Progenitor cell of endocrine pancreas (in vitro differentiated cells): ENCODE data around the gene ZNF256. TPM values are rescaled to one million over a fixed set of nuclear protein-coding genes. Genes with fewer than 3 reads are reported as not detected.

Experiments used
- DNase-seq: peaks from one replicate; pipeline ENCODE4 v3.0.0; 2021; ENCODE audit warnings: low spot score; ENCODE audit not compliant: unreplicated experiment
- H3K27ac Mint-ChIP-seq: 2 replicates; pipeline ENCODE4 v1.8.0; 2021; ENCODE audit warnings: mild to moderate bottlenecking, moderate library complexity, mixed read lengths
- H3K27me3 Mint-ChIP-seq: 2 replicates; pipeline ENCODE4 v1.8.0; 2021; ENCODE audit warnings: mixed read lengths
- H3K36me3 Mint-ChIP-seq: 2 replicates; pipeline ENCODE4 v1.8.0; 2022; ENCODE audit warnings: mixed read lengths; ENCODE audit not compliant: insufficient read depth
- H3K4me1 Mint-ChIP-seq: 2 replicates; pipeline ENCODE4 v1.8.0; 2021; ENCODE audit warnings: low read depth, mixed read lengths
- H3K4me3 Mint-ChIP-seq: 2 replicates; pipeline ENCODE4 v1.8.0; 2021; ENCODE audit warnings: low read depth, mild to moderate bottlenecking, moderate library complexity, mixed read lengths
- H3K9me3 Mint-ChIP-seq: 2 replicates; pipeline ENCODE4 v1.8.0; 2021; ENCODE audit warnings: low read depth, mixed read lengths
- long read RNA-seq: library from polyadenylated mRNA; unstranded; transcript quantifications from one replicate; pipeline ENCODE4 v2.0.0, GENCODE V29; 2020
- total RNA-seq: library from RNA; stranded (reverse); gene quantifications from 2 replicates; pipeline ENCODE4 v1.2.1, GENCODE V29; 2021
- TF ChIP-seq, protein P1 (sequence below): fragments of 200-600 bp; sonication (generic); IDR thresholded peaks from one replicate; pipeline ENCODE4 v1.5.0; 2021; ENCODE audit warnings: antibody characterized with exemption, mild to moderate bottlenecking; ENCODE audit not compliant: unreplicated experiment

ZNF256 gene
- 7.3 and 7.5 TPM in 2 replicates for total RNA-seq
- long read RNA-seq, transcript ZNF256-201 (3 exons, 2,172 nt), result major isoform, 35 of 45 reads
- long read RNA-seq, transcript ZNF256-202 (2 exons, 1,958 nt), result minor isoform, 8 of 45 reads
- long read RNA-seq, partial matches to known transcripts, result 2 of 45 reads
- long read RNA-seq, other reads (novel, unspliced or antisense), result 0 of 45 reads

DNA sequence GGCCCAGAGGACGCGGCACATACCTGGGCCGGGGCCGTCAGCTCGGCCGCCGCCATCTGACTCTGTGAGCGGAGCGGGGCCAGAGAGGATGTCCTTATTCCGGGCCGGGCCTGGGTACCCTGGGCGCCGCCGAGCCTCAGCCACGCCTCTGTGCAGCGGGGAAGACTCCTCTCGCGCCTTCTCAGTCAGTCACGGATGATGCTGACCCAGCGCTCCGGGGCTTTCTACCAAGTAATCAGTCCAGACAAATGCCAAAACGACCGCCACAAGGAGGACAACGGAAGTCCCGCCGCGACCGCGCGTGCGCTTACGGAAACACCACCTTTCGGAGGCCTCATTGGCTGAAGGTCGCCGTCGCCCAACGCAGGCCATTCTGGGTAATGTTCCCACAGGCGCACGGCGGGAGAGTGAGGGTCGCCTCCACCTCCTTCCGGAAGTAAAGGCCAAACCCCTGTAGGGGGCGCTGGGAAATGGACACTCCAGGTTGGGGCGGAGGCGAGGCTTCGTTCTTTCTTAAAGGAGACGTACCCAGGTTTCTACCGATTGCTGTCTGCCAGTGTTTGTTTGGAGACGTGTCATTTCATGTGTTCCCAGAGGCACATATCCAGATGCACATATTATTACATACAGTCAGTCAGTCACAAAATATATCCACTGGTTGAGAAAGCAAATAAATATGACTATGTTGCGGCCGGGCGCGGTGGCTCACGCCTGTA is at the start of gene ZNF256:
Gene ZNF256 (minus strand): TSS at position 288 of the 716 bp plus-strand sequence. CDS start 232 bp downstream, at position 56.
- peak within 1 kb of the TSS; percentile 92 for H3K27ac Mint-ChIP-seq
- no peaks in the 10 kb centered on the region for H3K27me3 Mint-ChIP-seq
- peaks cover 40% of the 10 kb centered on the region for H3K9me3 Mint-ChIP-seq
- TF ChIP-seq, protein P1, sequence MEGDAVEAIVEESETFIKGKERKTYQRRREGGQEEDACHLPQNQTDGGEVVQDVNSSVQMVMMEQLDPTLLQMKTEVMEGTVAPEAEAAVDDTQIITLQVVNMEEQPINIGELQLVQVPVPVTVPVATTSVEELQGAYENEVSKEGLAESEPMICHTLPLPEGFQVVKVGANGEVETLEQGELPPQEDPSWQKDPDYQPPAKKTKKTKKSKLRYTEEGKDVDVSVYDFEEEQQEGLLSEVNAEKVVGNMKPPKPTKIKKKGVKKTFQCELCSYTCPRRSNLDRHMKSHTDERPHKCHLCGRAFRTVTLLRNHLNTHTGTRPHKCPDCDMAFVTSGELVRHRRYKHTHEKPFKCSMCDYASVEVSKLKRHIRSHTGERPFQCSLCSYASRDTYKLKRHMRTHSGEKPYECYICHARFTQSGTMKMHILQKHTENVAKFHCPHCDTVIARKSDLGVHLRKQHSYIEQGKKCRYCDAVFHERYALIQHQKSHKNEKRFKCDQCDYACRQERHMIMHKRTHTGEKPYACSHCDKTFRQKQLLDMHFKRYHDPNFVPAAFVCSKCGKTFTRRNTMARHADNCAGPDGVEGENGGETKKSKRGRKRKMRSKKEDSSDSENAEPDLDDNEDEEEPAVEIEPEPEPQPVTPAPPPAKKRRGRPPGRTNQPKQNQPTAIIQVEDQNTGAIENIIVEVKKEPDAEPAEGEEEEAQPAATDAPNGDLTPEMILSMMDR, result peak; percentile 68
- peak within 1 kb of the TSS; percentile 93 for H3K4me3 Mint-ChIP-seq
- peaks cover 7% of the 10 kb centered on the region for H3K4me1 Mint-ChIP-seq
- peaks cover 47% of the 10 kb centered on the region for H3K36me3 Mint-ChIP-seq
- peak; percentile 93 for DNase-seq

DNA sequence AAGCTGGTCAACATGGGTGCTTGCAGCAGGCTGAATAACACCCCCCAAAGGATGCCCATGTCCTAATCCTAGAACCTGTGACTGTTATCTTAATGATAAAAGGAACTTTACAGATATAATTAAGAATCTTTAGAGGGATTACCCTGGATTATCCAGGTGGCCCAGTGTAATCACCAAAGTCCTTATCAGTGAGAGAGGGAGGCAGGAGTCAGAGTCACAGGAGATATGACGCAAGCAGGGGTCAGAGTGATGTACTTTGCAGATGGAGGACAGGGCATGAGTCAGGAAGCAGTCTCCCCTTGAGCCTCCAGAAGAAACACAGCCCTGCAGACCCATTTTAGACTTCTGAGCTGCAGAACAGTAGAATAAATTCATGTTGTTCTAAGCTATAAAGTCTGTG is 45.3 kb upstream of the ZNF256 start:
- Mint-ChIP-seq H3K4me1 (no peaks in the 10 kb centered on the region), H3K9me3 (peaks cover 64% of the 10 kb centered on the region), H3K36me3 (peaks cover 87% of the 10 kb centered on the region), H3K27ac (no peak overlapping the region), H3K27me3 (no peaks in the 10 kb centered on the region), H3K4me3 (no peak overlapping the region)
- TF ChIP-seq, protein P1, result no peak
- DNase-seq, result no peak

DNA sequence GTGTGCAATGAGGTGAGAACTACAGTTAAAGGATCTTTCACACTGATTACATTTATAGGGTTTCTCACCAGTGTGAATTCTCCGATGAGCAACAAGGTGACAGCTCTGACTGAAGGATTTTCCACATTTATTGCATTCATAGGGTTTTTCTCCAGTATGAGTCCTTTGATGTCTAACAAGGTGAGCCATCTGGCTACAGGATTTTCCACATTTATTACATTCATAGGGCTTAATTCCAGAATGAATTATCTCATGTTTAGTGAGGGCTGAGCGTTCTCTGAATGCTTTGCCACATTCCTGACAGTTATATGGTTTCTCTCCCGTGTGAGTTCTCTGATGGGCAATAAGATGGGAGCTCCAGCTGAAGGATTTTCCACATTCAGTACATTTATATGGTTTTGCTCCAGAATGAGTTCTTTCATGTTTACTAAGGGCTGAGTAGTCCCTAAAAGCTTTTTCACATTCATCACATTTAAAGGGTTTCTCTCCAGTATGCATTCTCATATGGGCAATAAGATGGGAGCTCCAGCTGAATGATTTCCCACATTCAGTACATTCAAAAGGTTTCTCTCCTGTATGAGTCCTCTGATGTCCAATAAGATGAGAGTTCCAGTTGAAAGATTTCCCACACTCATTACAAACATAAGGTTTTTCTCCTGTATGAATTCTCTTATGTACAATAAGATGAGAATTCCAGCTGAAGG is 31.2 kb upstream of the ZNF256 start:
- H3K36me3 Mint-ChIP-seq, result peaks cover 96% of the 10 kb centered on the region
- H3K27ac Mint-ChIP-seq, result peak overlapping the region; percentile 74
- H3K9me3 Mint-ChIP-seq, result peaks cover 80% of the 10 kb centered on the region
- no peaks in the 10 kb centered on the region for H3K4me1 Mint-ChIP-seq
- no peak for DNase-seq
- H3K27me3 Mint-ChIP-seq, result no peaks in the 10 kb centered on the region
- no peak overlapping the region for H3K4me3 Mint-ChIP-seq
- TF ChIP-seq, protein P1, result no peak

DNA sequence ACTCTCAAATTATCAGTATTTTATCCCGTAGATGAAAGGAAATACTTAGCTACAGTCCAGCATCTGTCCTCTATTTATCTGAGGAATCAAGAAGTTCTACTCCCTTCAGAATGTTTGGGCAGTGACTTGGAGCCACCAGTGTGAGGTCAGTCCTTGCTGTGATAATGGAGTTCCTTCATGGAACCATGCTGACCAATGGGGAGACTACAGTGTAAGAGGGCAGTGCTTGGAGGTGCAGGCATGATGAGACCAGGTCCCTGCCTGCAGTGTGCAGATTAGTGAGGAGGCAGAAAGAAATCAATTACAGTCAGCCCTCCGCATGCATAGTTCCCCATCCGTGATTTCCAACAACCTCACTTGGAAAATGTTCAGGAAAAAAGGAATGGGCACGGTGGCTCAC is 26.9 kb upstream of the ZNF256 start, which contains the start of gene C19orf18:
Gene C19orf18 (minus strand): TSS at position 101 of the 400 bp plus-strand sequence. CDS start 102 bp downstream, outside the sequence.
- H3K9me3 Mint-ChIP-seq, result peaks cover 63% of the 10 kb centered on the region
- H3K36me3 Mint-ChIP-seq, result peaks cover 77% of the 10 kb centered on the region
- no peaks in the 10 kb centered on the region for H3K4me1 Mint-ChIP-seq
- no peak within 1 kb of the TSS for H3K4me3 Mint-ChIP-seq
- TF ChIP-seq, protein P1, result no peak
- peak within 1 kb of the TSS; percentile 76 for H3K27ac Mint-ChIP-seq
- no peaks in the 10 kb centered on the region for H3K27me3 Mint-ChIP-seq
- DNase-seq, result no peak

DNA sequence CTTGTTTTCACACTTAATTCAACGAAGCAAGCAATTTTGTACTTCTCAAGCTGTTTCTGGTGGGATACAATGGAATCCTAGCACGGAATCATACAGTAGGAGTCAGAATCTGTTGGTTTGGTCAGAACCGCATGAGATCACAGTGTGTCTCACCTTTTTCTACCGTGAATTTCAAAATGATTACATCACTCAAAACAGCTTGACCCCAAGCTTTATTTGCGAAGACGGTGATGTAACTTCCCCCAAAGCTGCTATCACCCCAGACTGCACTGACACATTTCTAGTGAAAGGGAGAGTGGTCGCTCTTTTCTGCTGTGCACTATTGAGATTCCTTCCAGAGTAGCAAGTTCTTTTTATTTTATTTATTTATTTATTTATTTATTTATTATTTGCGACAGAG is 17.3 kb upstream of the ZNF256 start:
- no peak overlapping the region for H3K27ac Mint-ChIP-seq
- H3K27me3 Mint-ChIP-seq, result no peaks in the 10 kb centered on the region
- no peak for DNase-seq
- peaks cover 23% of the 10 kb centered on the region for H3K36me3 Mint-ChIP-seq
- no peaks in the 10 kb centered on the region for H3K4me1 Mint-ChIP-seq
- TF ChIP-seq, protein P1, result no peak
- peaks cover 36% of the 10 kb centered on the region for H3K9me3 Mint-ChIP-seq
- H3K4me3 Mint-ChIP-seq, result no peak overlapping the region
